Adipocyte (in vitro differentiated cells): ENCODE data around the gene MAST2.

Experiments
- DNase-seq: peaks from one replicate; pipeline ENCODE4 v3.0.0-alpha.2; 2015; ENCODE audit warnings: low read depth
- H3K27me3 ChIP-seq: replicated peaks from 2 replicates; pipeline ENCODE4 v1.7.0; 2013; ENCODE audit warnings: mild to moderate bottlenecking, low read length, moderate library complexity; ENCODE audit not compliant: control insufficient read depth, insufficient read depth
- H3K36me3 ChIP-seq: 2 replicates; pipeline ENCODE4 v1.7.0; 2013; ENCODE audit warnings: low read length, mild to moderate bottlenecking, moderate library complexity; ENCODE audit not compliant: control insufficient read depth, insufficient read depth, severe bottlenecking
- H3K4me1 ChIP-seq: 2 replicates; pipeline ENCODE4 v1.7.0; 2013; ENCODE audit warnings: mild to moderate bottlenecking, low read length, moderate library complexity; ENCODE audit not compliant: control insufficient read depth, insufficient read depth
- H3K4me3 ChIP-seq: 2 replicates; pipeline ENCODE4 v1.7.0; 2013; ENCODE audit warnings: mild to moderate bottlenecking, low read length, moderate library complexity
- H3K9ac ChIP-seq: 2 replicates; pipeline ENCODE4 v1.7.0; 2013; ENCODE audit warnings: mild to moderate bottlenecking, low read length, moderate library complexity
- H3K9me3 ChIP-seq: 2 replicates; pipeline ENCODE4 v1.7.0; 2013; ENCODE audit warnings: mild to moderate bottlenecking, low read length, moderate library complexity; ENCODE audit not compliant: control insufficient read depth

Gene MAST2

GRCh38 chr1:46011121-46011695, 207.8 kb downstream of the MAST2 start:
- H3K27me3 ChIP-seq, result no peaks in the 10 kb centered on the region
- no peak overlapping the region for H3K9ac ChIP-seq
- no peak overlapping the region for H3K4me3 ChIP-seq
- H3K4me1 ChIP-seq, result no peaks in the 10 kb centered on the region
- peaks cover 50% of the 10 kb centered on the region for H3K36me3 ChIP-seq
- no peaks in the 10 kb centered on the region for H3K9me3 ChIP-seq
- no peak for DNase-seq

GRCh38 chr1:46012236-46012635, 208.8 kb downstream of the MAST2 start:
- no peak overlapping the region for H3K9ac ChIP-seq
- no peak for DNase-seq
- no peaks in the 10 kb centered on the region for H3K27me3 ChIP-seq
- H3K9me3 ChIP-seq, result no peaks in the 10 kb centered on the region
- no peak overlapping the region for H3K4me3 ChIP-seq
- no peaks in the 10 kb centered on the region for H3K4me1 ChIP-seq
- peaks cover 41% of the 10 kb centered on the region for H3K36me3 ChIP-seq

DNA sequence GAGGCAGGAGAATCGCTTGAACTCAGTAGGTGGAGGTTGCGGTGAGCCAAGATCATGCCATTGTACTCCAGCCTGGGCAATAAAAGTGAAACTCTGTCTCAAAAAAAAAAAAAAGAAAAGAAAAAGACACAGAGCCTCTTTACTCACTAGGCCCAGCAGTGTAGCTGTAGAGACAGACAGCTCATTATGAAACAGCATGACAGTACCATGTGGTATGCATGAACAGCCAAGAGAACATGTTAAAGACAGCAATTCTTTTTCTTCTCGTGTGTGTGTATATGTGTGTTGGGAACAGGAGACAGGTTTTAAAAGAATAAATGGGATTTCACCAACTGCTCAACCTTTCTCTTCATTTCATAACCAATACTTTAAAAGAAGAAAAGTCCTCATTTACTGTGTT, 210.2 kb downstream of the MAST2 start:
- Histone ChIP-seq H3K9me3 (no peaks in the 10 kb centered on the region), H3K9ac (no peak overlapping the region), H3K36me3 (peaks cover 29% of the 10 kb centered on the region), H3K4me1 (no peaks in the 10 kb centered on the region), H3K27me3 (no peaks in the 10 kb centered on the region), H3K4me3 (no peak overlapping the region)
- DNase-seq, result no peak

GRCh38 chr1:46017876-46018503, 214.6 kb downstream of the MAST2 start:
- no peaks in the 10 kb centered on the region for H3K9me3 ChIP-seq
- H3K4me1 ChIP-seq, result peaks cover 16% of the 10 kb centered on the region
- no peak for DNase-seq

DNA sequence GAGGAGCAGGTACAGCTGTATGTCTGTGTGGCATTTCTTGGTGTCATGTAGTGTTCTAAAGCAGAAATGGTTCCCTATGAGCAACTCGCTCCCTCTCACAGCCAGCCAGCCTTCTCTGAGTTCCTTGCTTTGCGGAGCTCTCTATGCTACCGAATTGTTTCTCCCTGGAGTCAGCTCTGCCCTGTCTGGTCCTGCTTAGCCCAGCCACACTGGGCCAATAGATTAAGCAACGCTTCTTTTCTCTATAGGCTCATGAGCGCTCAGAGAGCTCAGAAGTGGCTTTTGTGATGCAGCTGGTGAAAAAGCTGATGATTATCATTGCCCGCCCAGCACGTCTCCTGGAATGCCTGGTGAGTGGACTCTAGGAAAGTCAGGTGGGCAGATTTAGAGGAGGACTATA, 215.9 kb downstream of the MAST2 start:
- peaks cover 23% of the 10 kb centered on the region for H3K36me3 ChIP-seq
- no peaks in the 10 kb centered on the region for H3K9me3 ChIP-seq
- no peaks in the 10 kb centered on the region for H3K27me3 ChIP-seq
- H3K4me3 ChIP-seq, result no peak overlapping the region
- peaks cover 16% of the 10 kb centered on the region for H3K4me1 ChIP-seq
- DNase-seq, result no peak
- no peak overlapping the region for H3K9ac ChIP-seq

More at GRCh38 chr1:46017876-46018503, 214.6 kb downstream of the MAST2 start:
- H3K4me3 ChIP-seq, result no peak overlapping the region
- no peaks in the 10 kb centered on the region for H3K27me3 ChIP-seq
- no peak overlapping the region for H3K9ac ChIP-seq
- peaks cover 11% of the 10 kb centered on the region for H3K36me3 ChIP-seq

GRCh38 chr1:46020010-46020409, 216.6 kb downstream of the MAST2 start:
- peaks cover 26% of the 10 kb centered on the region for H3K36me3 ChIP-seq
- H3K27me3 ChIP-seq, result no peaks in the 10 kb centered on the region
- H3K4me1 ChIP-seq, result peaks cover 16% of the 10 kb centered on the region
- H3K9me3 ChIP-seq, result no peaks in the 10 kb centered on the region
- DNase-seq, result no peak
- no peak overlapping the region for H3K9ac ChIP-seq
- H3K4me3 ChIP-seq, result no peak overlapping the region

- Histone ChIP-seq H3K9me3 (no peaks in the 10 kb centered on the region), H3K4me1 (peaks cover 16% of the 10 kb centered on the region), H3K4me3 (no peak overlapping the region), H3K9ac (no peak overlapping the region), H3K36me3 (peaks cover 29% of the 10 kb centered on the region), H3K27me3 (no peaks in the 10 kb centered on the region)
- DNase-seq, result no peak
Observed at GRCh38 chr1:46021046-46021996, 217.9 kb downstream of the MAST2 start.

DNA sequence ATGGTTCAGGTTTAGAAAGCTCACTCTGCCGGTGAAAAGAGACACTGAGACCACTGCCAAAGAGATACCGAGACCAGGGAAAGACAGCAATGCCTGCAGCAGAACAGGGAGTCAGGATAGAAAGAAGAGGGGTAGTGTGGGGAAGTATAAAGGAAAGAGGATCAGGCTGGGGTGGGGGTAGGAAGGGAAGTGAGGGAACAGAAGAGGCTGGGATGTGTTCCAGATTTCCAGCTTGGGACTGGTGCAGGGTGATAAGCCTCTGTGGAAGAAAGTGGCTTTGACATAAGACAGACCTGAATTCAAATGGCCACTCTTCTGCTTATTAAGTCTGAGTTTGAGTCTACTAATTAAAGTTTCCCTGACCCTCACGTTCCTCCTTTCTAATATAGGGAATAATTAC, 223.1 kb downstream of the MAST2 start:
- Histone ChIP-seq H3K9me3 (no peaks in the 10 kb centered on the region), H3K27me3 (no peaks in the 10 kb centered on the region), H3K4me3 (no peak overlapping the region), H3K36me3 (peaks cover 53% of the 10 kb centered on the region), H3K9ac (no peak overlapping the region), H3K4me1 (no peaks in the 10 kb centered on the region)
- DNase-seq, result no peak

DNA sequence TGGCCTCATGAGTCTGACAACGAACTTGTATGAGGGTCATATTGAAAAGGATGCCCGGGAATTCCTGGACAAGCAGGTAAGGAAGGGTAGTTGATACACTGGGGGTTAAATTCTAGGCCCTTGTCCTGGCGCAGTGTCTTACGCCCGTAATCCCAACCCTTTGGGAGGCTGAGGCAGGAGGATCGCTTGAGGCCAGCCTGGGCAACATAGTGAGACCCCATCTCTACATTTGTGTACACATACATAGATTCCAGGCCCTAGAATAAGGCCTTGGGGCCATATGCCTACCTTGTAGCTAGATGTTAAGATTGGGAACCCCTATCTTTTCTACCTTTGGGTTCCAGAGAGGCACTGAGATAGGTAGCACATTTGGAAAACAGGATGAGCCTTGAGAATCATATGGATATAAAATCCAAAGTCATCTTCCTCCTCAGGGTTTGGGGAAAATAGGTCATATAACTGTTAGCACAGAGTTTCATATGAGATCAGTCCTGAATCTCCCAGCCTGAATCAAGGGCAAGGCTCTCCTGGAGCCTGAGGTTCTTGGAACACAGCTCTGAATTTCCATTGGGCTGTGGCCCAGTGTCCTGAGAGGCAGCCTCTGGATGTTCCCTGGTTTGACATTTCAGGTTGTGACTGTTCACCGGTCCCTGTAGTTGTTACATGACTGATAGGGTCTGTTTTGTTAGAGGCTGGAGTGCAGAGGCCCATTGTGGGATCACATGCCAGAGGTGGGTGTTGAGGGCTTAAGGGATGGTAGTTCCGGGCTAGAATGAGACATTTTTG, 224.6 kb downstream of the MAST2 start:
- Histone ChIP-seq H3K9me3 (no peaks in the 10 kb centered on the region), H3K27me3 (no peaks in the 10 kb centered on the region), H3K4me3 (no peak overlapping the region), H3K4me1 (no peaks in the 10 kb centered on the region), H3K36me3 (peaks cover 51% of the 10 kb centered on the region), H3K9ac (no peak overlapping the region)
- DNase-seq, result no peak

- peaks cover 36% of the 10 kb centered on the region for H3K36me3 ChIP-seq
- H3K9me3 ChIP-seq, result no peaks in the 10 kb centered on the region
- DNase-seq, result no peak
- H3K4me3 ChIP-seq, result no peak overlapping the region
- no peak overlapping the region for H3K9ac ChIP-seq
- no peaks in the 10 kb centered on the region for H3K4me1 ChIP-seq
- H3K27me3 ChIP-seq, result no peaks in the 10 kb centered on the region
Observed at GRCh38 chr1:46030074-46030870, 226.9 kb downstream of the MAST2 start.
